IMR-90 (cell line): Measurements from ENCODE around the gene ZKSCAN1. TPM values are rescaled to one million over a fixed set of nuclear protein-coding genes. Genes with fewer than 3 reads are reported as not detected.

ENCODE experiments used
- ATAC-seq: fragments of 200-7000 bp; cut with Tn5 transposase; 2 replicates; pipeline ENCODE4 v1.9.1; 2020; ENCODE audit warnings: low read depth, mild to moderate bottlenecking, moderate library complexity
- BruUV-seq: library from RNA; stranded (reverse); fragments of 400-500 nt; replicated peaks from 2 replicates; lab custom pipeline; 2021; lab: Mats Ljungman, UMichigan
- CTCF ChIA-PET: fragments of 300-600 bp; formaldehyde crosslinking; extraction: SDS; loops from one replicate; lab custom pipeline; 2021; ENCODE audit warnings: antibody characterized with exemption; lab: Yijun Ruan, JAX
- POLR2A ChIA-PET: fragments of 300-600 bp; sonication (Branson Sonifier 250); formaldehyde crosslinking; loops from one replicate; lab custom pipeline; 2022; ENCODE audit warnings: antibody characterized with exemption; ENCODE audit not compliant: unreplicated experiment; lab: Charles Lee
- DNase-seq: peaks from one replicate; pipeline ENCODE4 v3.0.0; 2013
- H2AFZ ChIP-seq: replicated peaks from 2 replicates; pipeline ENCODE3; 2013; ENCODE audit warnings: low read length, mild to moderate bottlenecking; ENCODE audit not compliant: poor library complexity
- H2AK5ac ChIP-seq: 2 replicates; pipeline ENCODE4 v1.6.1; 2013; ENCODE audit warnings: low read depth, low read length, inconsistent platforms
- H2AK9ac ChIP-seq: replicated peaks from 2 replicates; pipeline ENCODE3; 2013; ENCODE audit warnings: mild to moderate bottlenecking, low read depth, low read length, moderate library complexity; ENCODE audit not compliant: poor library complexity
- H2BK120ac ChIP-seq: 2 replicates; pipeline ENCODE4 v1.6.1; 2013; ENCODE audit warnings: low read depth, low read length, inconsistent platforms
- H2BK15ac ChIP-seq: 3 replicates; pipeline ENCODE4 v1.6.1; 2013; ENCODE audit warnings: low read depth, low read length, inconsistent platforms
- H2BK20ac ChIP-seq: 2 replicates; pipeline ENCODE4 v1.6.1; 2013; ENCODE audit warnings: low read depth, mild to moderate bottlenecking, inconsistent platforms, low read length, moderate library complexity
- H2BK5ac ChIP-seq: 2 replicates; pipeline ENCODE4 v1.6.1; 2013; ENCODE audit warnings: mild to moderate bottlenecking, low read depth, low read length, inconsistent platforms; ENCODE audit not compliant: poor library complexity, severe bottlenecking
- H3K14ac ChIP-seq: replicated peaks from 2 replicates; pipeline ENCODE4 v1.6.1; 2013; ENCODE audit warnings: low read depth, low read length, inconsistent platforms
- H3K18ac ChIP-seq: 2 replicates; pipeline ENCODE4 v1.6.1; 2013; ENCODE audit warnings: low read depth, low read length, control low read depth
- H3K23ac ChIP-seq: 2 replicates; pipeline ENCODE4 v1.6.1; 2013; ENCODE audit warnings: low read depth, low read length, inconsistent platforms
- H3K27ac ChIP-seq: 2 replicates; pipeline ENCODE4 v1.5.1; 2013; ENCODE audit warnings: mild to moderate bottlenecking, control low read depth, low read length; ENCODE audit not compliant: insufficient read depth
- H3K27me3 ChIP-seq: 2 replicates; pipeline ENCODE4 v1.6.1; 2013; ENCODE audit warnings: low read length; ENCODE audit not compliant: control insufficient read depth, insufficient read depth
- H3K36me3 ChIP-seq: 2 replicates; pipeline ENCODE4 v1.6.1; 2013; ENCODE audit warnings: low read length, mixed read lengths; ENCODE audit not compliant: control insufficient read depth, insufficient read depth
- H3K4ac ChIP-seq: 2 replicates; pipeline ENCODE4 v1.6.1; 2013; ENCODE audit warnings: low read depth, low read length, inconsistent platforms
- H3K4me1 ChIP-seq: 2 replicates; pipeline ENCODE4 v1.6.1; 2013; ENCODE audit warnings: low read length, mixed read lengths; ENCODE audit not compliant: control insufficient read depth, insufficient read depth
- H3K4me2 ChIP-seq: 2 replicates; pipeline ENCODE4 v1.6.1; 2013; ENCODE audit warnings: low read depth, mild to moderate bottlenecking, control low read depth, low read length, moderate library complexity
- H3K4me3 ChIP-seq: 2 replicates; pipeline ENCODE4 v1.5.1; 2013; ENCODE audit warnings: low read depth, mild to moderate bottlenecking, control low read depth, low read length, moderate library complexity; ENCODE audit not compliant: insufficient read depth
- H3K56ac ChIP-seq: 2 replicates; pipeline ENCODE4 v1.6.1; 2013; ENCODE audit warnings: low read length, inconsistent platforms; ENCODE audit not compliant: insufficient read depth; ENCODE audit errors: extremely low read depth
- H3K79me1 ChIP-seq, 2 experiments: 2 replicates each; pipeline ENCODE4 v1.6.1; 2013; ENCODE audit warnings: low read length in 2 of 2, inconsistent platforms in 1 of 2, low read depth in 1 of 2
- H3K9ac ChIP-seq: 2 replicates; pipeline ENCODE4 v1.6.1; 2013; ENCODE audit warnings: low read depth, low read length, control low read depth
- H3K9me1 ChIP-seq: 2 replicates; pipeline ENCODE4 v1.6.1; 2013; ENCODE audit warnings: low read length, inconsistent platforms; ENCODE audit not compliant: insufficient read depth
- H3K9me3 ChIP-seq: 2 replicates; pipeline ENCODE4 v1.6.1; 2013; ENCODE audit warnings: low read length; ENCODE audit not compliant: control insufficient read depth, insufficient read depth
- H4K20me1 ChIP-seq: 2 replicates; pipeline ENCODE4 v1.6.1; 2013; ENCODE audit warnings: low read length, inconsistent platforms; ENCODE audit not compliant: insufficient read depth
- H4K5ac ChIP-seq: 2 replicates; pipeline ENCODE4 v1.6.1; 2013; ENCODE audit warnings: mild to moderate bottlenecking, low read depth, low read length, control low read depth
- H4K8ac ChIP-seq, 2 experiments: 2 replicates each; pipeline ENCODE4 v1.6.1; 2013; ENCODE audit warnings: low read depth in 2 of 2, low read length in 2 of 2, control low read depth in 1 of 2, inconsistent platforms in 1 of 2
- H4K91ac ChIP-seq: 2 replicates; pipeline ENCODE4 v1.6.1; 2013; ENCODE audit warnings: low read depth, low read length, inconsistent platforms; ENCODE audit not compliant: insufficient read depth
- MXI1 ChIP-seq: IDR thresholded peaks from 2 replicates; pipeline ENCODE4 v1.6.1; 2012; ENCODE audit warnings: low read depth, mild to moderate bottlenecking, low read length, moderate library complexity, borderline replicate concordance
- RCOR1 ChIP-seq: IDR thresholded peaks from 2 replicates; pipeline ENCODE4 v1.6.1; 2012; ENCODE audit warnings: mild to moderate bottlenecking, low read length, improper control_type of control experiment; ENCODE audit not compliant: insufficient replicate concordance
- USF2 ChIP-seq: fragments of 150-350 bp; IDR thresholded peaks from 2 replicates; pipeline ENCODE4 v1.6.1; 2017; ENCODE audit warnings: mild to moderate bottlenecking, antibody characterized with exemption, low read length, low read depth
- WGBS, 2 experiments: methylation state at CpG; one replicate each; pipeline versions ENCODE4 v1.1.5 to v1.1.7; 2013; ENCODE audit warnings: missing lambda C conversion rate in 2 of 2; ENCODE audit not compliant: insufficient read length in 1 of 2; ENCODE audit errors: extremely low coverage in 2 of 2; 5-methylcytosine and 5-hydroxymethylcytosine counted together
- dilution Hi-C: fragments of 300-500 bp; cut with HindIII; formaldehyde crosslinking; loops from one replicate; pipeline ENCODE4 v1.14.3; 2018; ENCODE audit warnings: low sequenced_read_pairs; ENCODE audit not compliant: unreplicated experiment
- in situ Hi-C: fragments of 300-500 bp; cut with MboI; formaldehyde crosslinking; loops from 3 replicates; pipeline ENCODE4 v1.14.3; 2019; ENCODE audit warnings: low sequenced_read_pairs, inconsistent platforms, mixed read lengths
- intact Hi-C: fragments of 100-400 bp; cut with micrococcal nuclease; formaldehyde crosslinking; loops from 2 replicates; pipeline ENCODE4 v1.10.0; 2022
- polyA plus RNA-seq, 3 experiments: library from polyadenylated mRNA; depleted of rRNA; stranded (reverse); fragments of >200 nt; gene quantifications; 2 replicates each; pipeline ENCODE4 v1.2.3, GENCODE V29; 2012; ENCODE audit warnings: low replicate concordance in 1 of 3
- total RNA-seq: library from RNA; depleted of rRNA; stranded (reverse); fragments of >200 nt; gene quantifications from 2 replicates; pipeline ENCODE4 v1.2.3, GENCODE V29; 2012
- TF ChIP-seq, protein P1 (sequence below): fragments of 150-350 bp; IDR thresholded peaks from 2 replicates; pipeline ENCODE4 v1.6.1; 2016; ENCODE audit warnings: low read depth, mild to moderate bottlenecking, low read length, moderate library complexity, borderline replicate concordance
- TF ChIP-seq, protein P2 (sequence below): conservative IDR thresholded peaks from 2 replicates; pipeline ENCODE4 v1.5.1; 2012; ENCODE audit warnings: mild to moderate bottlenecking, low read depth, low read length, improper control_type of control experiment

The ZKSCAN1 gene
- total and polyA plus RNA-seq, 2 of the 4 experiments (the other 2 are of a cell fraction), result 13.7 to 40.7 TPM

- Histone ChIP-seq H2AFZ (no peak overlapping the region), H4K5ac (no peak overlapping the region), H3K14ac (no peak overlapping the region), H2BK15ac (no peak overlapping the region), H3K27ac (peak overlapping the region; percentile 29; the same call in 1 of the 2 replicates), H2AK5ac (no peak overlapping the region), H2BK20ac (no peak overlapping the region), H2AK9ac (no peak overlapping the region), H3K36me3 (peaks cover 7% of the 10 kb centered on the region), H3K27me3 (no peaks in the 10 kb centered on the region), H4K8ac (no peak overlapping the region), H3K23ac (no peak overlapping the region), H2BK120ac (no peak overlapping the region), H4K91ac (no peak overlapping the region), H2BK5ac (no peak overlapping the region), H3K9me3 (no peaks in the 10 kb centered on the region), H3K4me1 (peaks cover 2% of the 10 kb centered on the region; the same call in 1 of the 2 replicates), H3K18ac (no peak overlapping the region), H3K4ac (no peak overlapping the region), H4K20me1 (peaks cover 41% of the 10 kb centered on the region), H3K9ac (no peak overlapping the region), H3K79me1 (peaks cover 2 to 61% of the 10 kb centered on the region in 2 experiments), H3K4me3 (no peak overlapping the region), H3K9me1 (peaks cover 11% of the 10 kb centered on the region), H3K56ac (no peak overlapping the region), H3K4me2 (peak overlapping the region; percentile 29; the same call in 1 of the 2 replicates)
- 58% methylated on average over 6 of the region's 11 CpGs; no CpG with 5 or more reads in 1 of the 2 experiments for WGBS, 2 experiments
- in situ Hi-C loops, result no loop called here
- no peak for ATAC-seq
- intact Hi-C loops, result loop anchor here (2.0 kb wide), 1 partner anchor 70 kb away; no protein-coding TSS in a partner anchor
- POLR2A ChIA-PET, result no interaction called here
- no TSS peak for BruUV-seq
- TF ChIP-seq RCOR1 (no peak), USF2 (no peak), MXI1 (no peak)
- TF ChIP-seq, protein P1, sequence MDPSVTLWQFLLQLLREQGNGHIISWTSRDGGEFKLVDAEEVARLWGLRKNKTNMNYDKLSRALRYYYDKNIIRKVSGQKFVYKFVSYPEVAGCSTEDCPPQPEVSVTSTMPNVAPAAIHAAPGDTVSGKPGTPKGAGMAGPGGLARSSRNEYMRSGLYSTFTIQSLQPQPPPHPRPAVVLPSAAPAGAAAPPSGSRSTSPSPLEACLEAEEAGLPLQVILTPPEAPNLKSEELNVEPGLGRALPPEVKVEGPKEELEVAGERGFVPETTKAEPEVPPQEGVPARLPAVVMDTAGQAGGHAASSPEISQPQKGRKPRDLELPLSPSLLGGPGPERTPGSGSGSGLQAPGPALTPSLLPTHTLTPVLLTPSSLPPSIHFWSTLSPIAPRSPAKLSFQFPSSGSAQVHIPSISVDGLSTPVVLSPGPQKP, result no peak
- TF ChIP-seq, protein P2, sequence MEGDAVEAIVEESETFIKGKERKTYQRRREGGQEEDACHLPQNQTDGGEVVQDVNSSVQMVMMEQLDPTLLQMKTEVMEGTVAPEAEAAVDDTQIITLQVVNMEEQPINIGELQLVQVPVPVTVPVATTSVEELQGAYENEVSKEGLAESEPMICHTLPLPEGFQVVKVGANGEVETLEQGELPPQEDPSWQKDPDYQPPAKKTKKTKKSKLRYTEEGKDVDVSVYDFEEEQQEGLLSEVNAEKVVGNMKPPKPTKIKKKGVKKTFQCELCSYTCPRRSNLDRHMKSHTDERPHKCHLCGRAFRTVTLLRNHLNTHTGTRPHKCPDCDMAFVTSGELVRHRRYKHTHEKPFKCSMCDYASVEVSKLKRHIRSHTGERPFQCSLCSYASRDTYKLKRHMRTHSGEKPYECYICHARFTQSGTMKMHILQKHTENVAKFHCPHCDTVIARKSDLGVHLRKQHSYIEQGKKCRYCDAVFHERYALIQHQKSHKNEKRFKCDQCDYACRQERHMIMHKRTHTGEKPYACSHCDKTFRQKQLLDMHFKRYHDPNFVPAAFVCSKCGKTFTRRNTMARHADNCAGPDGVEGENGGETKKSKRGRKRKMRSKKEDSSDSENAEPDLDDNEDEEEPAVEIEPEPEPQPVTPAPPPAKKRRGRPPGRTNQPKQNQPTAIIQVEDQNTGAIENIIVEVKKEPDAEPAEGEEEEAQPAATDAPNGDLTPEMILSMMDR, result no peak
- dilution Hi-C loops, result no loop called here
- DNase-seq, result no peak
- CTCF ChIA-PET, result interaction anchor here (0.9 to 1.1 kb wide), 2 partner anchors 10 to 24 kb away, joined by 3 read pairs; no protein-coding TSS in a partner anchor
These were observed 1.9 kb downstream of the ZKSCAN1 start for GRCh38 chr7:100017300-100017699.
